ENCODE results near the gene CSMD2.

The CSMD2 gene

GRCh38 chr1:33641104-33641830 is 523.8 kb downstream of the CSMD2 start:
- TF ChIP-seq CTCF (IDR thresholded peaks at IDR 0.05; ENCODE audit: low read depth, low read length) = peak; percentile 55
- DNase-seq (ENCODE audit: extremely low read depth, low read depth) = no peak

- DNase-seq (ENCODE audit: extremely low read depth, low read depth) = no peak
- TF ChIP-seq CTCF (IDR thresholded peaks at IDR 0.05; ENCODE audit: low read depth, low read length) = no peak
Observed at GRCh38 chr1:33640114-33640660, 524.8 kb downstream of the CSMD2 start.

- no peak for TF ChIP-seq CTCF (IDR thresholded peaks at IDR 0.05; ENCODE audit: low read depth, low read length)
- no peak for DNase-seq (ENCODE audit: extremely low read depth, low read depth)
Observed at GRCh38 chr1:33637846-33638440, 527.1 kb downstream of the CSMD2 start.

GRCh38 chr1:33636209-33636608 is 528.8 kb downstream of the CSMD2 start:
- no peak for DNase-seq (ENCODE audit: extremely low read depth, low read depth)
- no peak for TF ChIP-seq CTCF (IDR thresholded peaks at IDR 0.05; ENCODE audit: low read depth, low read length)

GRCh38 chr1:33635336-33636012 is 529.6 kb downstream of the CSMD2 start:
- DNase-seq (ENCODE audit: extremely low read depth, low read depth) = no peak
- TF ChIP-seq CTCF (IDR thresholded peaks at IDR 0.05; ENCODE audit: low read depth, low read length) = no peak

- no peak for DNase-seq (ENCODE audit: extremely low read depth, low read depth)
- peak; percentile 59 for TF ChIP-seq CTCF (IDR thresholded peaks at IDR 0.05; ENCODE audit: low read depth, low read length)
Observed at GRCh38 chr1:33634806-33635205, 530.2 kb downstream of the CSMD2 start.

- no peak for DNase-seq (ENCODE audit: extremely low read depth, low read depth)
- TF ChIP-seq CTCF (IDR thresholded peaks at IDR 0.05; ENCODE audit: low read depth, low read length) = no peak
Observed at GRCh38 chr1:33634143-33634542, 530.9 kb downstream of the CSMD2 start.

Measured in AG09319 (cell line).